ENCODE results near the gene LTBP2.

DNA sequence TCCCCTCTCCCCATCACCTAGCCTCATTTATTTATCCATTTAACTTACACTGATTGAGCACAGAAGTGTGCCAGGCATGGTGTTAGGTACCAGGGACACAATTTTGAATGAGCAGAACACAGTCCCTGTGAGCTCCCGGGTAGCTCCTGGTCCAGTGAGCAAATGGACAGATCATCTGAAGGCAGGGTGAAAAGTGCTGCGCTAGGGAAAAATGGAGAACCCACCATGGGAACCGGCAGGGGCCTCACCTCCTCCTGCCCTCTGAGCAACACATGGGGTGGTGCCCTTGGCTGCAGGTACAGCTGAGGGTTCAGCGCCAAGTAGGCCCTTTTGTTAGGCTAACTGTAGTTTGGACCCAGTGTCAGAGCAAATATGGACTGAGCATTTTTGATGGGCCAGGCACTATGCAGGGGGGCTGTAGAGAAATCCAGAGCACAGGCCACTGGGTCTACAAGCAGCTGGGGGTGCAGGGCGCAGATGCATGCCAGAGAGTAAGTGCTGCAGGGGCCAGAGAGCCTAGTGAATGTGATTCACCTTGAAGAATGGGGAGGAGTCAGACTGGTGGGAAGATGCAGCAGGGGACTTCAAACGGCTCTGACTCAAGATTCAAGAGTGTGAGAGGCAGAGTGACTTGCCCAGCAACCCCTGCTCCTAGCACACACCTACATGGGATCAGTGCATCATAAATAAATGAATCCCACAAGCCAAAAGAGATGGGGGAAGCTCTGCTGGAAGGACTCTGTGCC lies 28.2 kb downstream of the LTBP2 start:
- TF ChIP-seq POLR2A (IDR thresholded peaks at IDR 0.05), result no peak
- TF ChIP-seq, protein P1, sequence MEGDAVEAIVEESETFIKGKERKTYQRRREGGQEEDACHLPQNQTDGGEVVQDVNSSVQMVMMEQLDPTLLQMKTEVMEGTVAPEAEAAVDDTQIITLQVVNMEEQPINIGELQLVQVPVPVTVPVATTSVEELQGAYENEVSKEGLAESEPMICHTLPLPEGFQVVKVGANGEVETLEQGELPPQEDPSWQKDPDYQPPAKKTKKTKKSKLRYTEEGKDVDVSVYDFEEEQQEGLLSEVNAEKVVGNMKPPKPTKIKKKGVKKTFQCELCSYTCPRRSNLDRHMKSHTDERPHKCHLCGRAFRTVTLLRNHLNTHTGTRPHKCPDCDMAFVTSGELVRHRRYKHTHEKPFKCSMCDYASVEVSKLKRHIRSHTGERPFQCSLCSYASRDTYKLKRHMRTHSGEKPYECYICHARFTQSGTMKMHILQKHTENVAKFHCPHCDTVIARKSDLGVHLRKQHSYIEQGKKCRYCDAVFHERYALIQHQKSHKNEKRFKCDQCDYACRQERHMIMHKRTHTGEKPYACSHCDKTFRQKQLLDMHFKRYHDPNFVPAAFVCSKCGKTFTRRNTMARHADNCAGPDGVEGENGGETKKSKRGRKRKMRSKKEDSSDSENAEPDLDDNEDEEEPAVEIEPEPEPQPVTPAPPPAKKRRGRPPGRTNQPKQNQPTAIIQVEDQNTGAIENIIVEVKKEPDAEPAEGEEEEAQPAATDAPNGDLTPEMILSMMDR (IDR thresholded peaks at IDR 0.05), result no peak
